ENCODE data around the gene AP2S1. TPM values are rescaled to one million over a fixed set of nuclear protein-coding genes. Genes with fewer than 3 reads are reported as not detected.
A peak's percentile ranks its signal among the peaks of the same experiment; 100 is the strongest.

The AP2S1 gene
- total and polyA plus RNA-seq, 2 donors (not counting 3 experiments of a cell fraction or from before 2014, with no cell fraction given) = 313 to 376 TPM

DNA sequence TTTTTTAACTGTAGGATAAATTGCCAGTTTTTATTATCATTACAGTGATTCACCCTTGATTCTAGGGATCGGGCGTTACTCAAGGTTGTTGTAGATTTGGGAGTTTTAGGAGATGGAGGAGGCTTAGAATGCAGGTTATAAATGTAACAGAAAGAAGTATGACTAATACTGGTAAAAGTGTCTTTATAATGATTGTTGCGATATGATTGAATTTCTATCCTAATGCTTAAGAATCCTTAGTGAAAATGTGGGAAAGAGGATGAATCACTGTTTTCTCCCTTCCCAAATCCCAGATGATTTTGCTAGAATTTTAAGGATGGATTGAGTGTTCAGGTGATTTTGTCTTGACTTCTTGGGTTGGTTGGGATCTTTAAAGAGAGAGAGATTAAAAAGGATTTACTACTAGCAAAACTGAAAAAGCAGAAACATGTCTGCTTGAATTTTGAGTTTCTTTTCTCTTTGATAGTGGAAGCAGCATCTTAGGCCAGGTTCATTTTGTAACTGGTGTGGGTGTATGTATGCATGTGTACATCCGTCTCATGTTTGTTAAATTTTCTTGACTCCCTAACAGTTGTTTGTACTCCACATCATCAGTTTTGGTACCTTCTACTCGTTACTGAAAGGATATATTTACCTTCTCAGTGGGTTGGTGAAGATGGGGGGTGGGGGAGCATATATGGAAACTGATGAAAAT lies 36.0 kb upstream of the AP2S1 start:
- intact Hi-C loops (cut with micrococcal nuclease) (no loop called here), dilution Hi-C loops (cut with MboI; ENCODE audit: extremely low pct_ligation_motif_present, low sequenced_read_pairs) (no loop called here)
- DNase-seq (ENCODE audit: low read depth, low spot score) = no peak

More for the DNA sequence above, 36.0 kb upstream of the AP2S1 start:
- Histone ChIP-seq H3K79me2 (ENCODE audit: control insufficient read depth, insufficient read depth, low read length) (peaks cover 25% of the 10 kb centered on the region), H3K4me2 (ENCODE audit: insufficient read depth, low read length) (no peak overlapping the region), H4K20me1 (replicated peaks; ENCODE audit: control insufficient read depth, extremely low read depth, insufficient read depth, low read length) (no peaks in the 10 kb centered on the region), H3K9me1 (replicated peaks; ENCODE audit: control insufficient read depth, extremely low read depth, insufficient read depth, low read length) (no peaks in the 10 kb centered on the region), H3K27ac (ENCODE audit: insufficient read depth, low read depth, low read length) (no peak overlapping the region), H3K36me3 (ENCODE audit: control insufficient read depth in 2 of 2, extremely low read depth in 1 of 2, insufficient read depth in 2 of 2, low read length in 2 of 2) (no peaks in the 10 kb centered on the region), H3K27me3 (ENCODE audit: control insufficient read depth in 2 of 2, insufficient read depth in 2 of 2, low read length in 2 of 2) (no peaks in the 10 kb centered on the region), H3K9ac (replicated peaks; ENCODE audit: extremely low read depth, insufficient read depth, low read length) (no peak overlapping the region), H3K4me1 (ENCODE audit: control insufficient read depth, extremely low read depth, insufficient read depth, low read length) (no peaks in the 10 kb centered on the region), H2AFZ (ENCODE audit: low read depth, low read length) (no peak overlapping the region), H3K9me3 (replicated peaks; ENCODE audit: control insufficient read depth, insufficient read depth, low read length) (no peaks in the 10 kb centered on the region), H3K4me3 (replicated peaks in 1 of 3; ENCODE audit: insufficient read depth in 1 of 3, low read depth in 1 of 3, low read length in 3 of 3) (no peak overlapping the region)
- BruUV-seq (replicated peaks) = no TSS peak
- ChIA-PET CTCF (interaction anchor here (2.0 kb wide), 1 partner anchor 31 kb away, joined by 6 read pairs; no protein-coding TSS in a partner anchor), POLR2A (no interaction called here)
- TF ChIP-seq CTCF (IDR thresholded peaks at IDR 0.05; ENCODE audit: extremely low read depth in 1 of 2, insufficient read depth in 1 of 2, low read depth in 1 of 2, low read length in 2 of 2) = no peak
- TF ChIP-seq POLR2A (IDR thresholded peaks at IDR 0.05; ENCODE audit: low read depth, low read length) = no peak
- no peak for TF ChIP-seq EZH2 (IDR thresholded peaks at IDR 0.05; ENCODE audit: borderline replicate concordance, low read depth, low read length, severe bottlenecking)
- no peak for TF ChIP-seq JUN (IDR thresholded peaks at IDR 0.05; ENCODE audit: borderline replicate concordance, insufficient read depth, insufficient read length, low read depth)
- TF ChIP-seq MYC (IDR thresholded peaks at IDR 0.05; ENCODE audit: low read depth, low read length) = no peak
- TF ChIP-seq FOS (IDR thresholded peaks at IDR 0.05; ENCODE audit: borderline replicate concordance, insufficient read depth, low read length) = no peak
- TF ChIP-seq GATA2 (IDR thresholded peaks at IDR 0.05; ENCODE audit: insufficient read depth, insufficient read length, low read depth, low read length) = no peak
- no peak for TF ChIP-seq POLR2AphosphoS5 (IDR thresholded peaks at IDR 0.05; ENCODE audit: insufficient read depth, low read depth, low read length)
- TF ChIP-seq MAX (IDR thresholded peaks at IDR 0.05; ENCODE audit: insufficient read depth, insufficient read length) = no peak
- FAIRE-seq = peak; percentile 54

Data from endothelial cell of umbilical vein (primary cell).